ENCODE results near the gene COL11A1.
"Not testable (repeated sequence)": the region's sequence is repeated elsewhere in the genome, so short reads cannot be mapped to it uniquely, and the experiment has no call there.

Gene COL11A1

DNA sequence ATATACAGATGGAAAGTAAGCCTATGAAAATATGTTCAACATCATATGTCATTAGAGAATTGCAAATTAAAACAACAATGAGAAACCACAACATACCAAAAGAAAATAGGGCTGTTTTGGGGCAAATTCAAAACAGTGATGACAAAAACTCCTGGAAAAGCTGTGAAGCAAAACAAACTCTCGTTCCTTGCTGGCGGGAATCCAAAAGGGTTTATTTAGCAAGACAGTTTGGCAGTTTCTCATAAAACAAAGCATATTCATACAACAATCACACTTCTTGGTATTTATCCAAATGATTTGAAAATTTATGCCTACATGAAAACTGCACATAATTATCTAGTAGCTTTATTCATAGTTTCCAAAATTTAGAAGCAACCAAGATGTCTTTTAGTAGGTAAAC is 44.4 kb downstream of the COL11A1 start:
- no peak overlapping the region for H3K9ac ChIP-seq
- no peaks in the 10 kb centered on the region for H3K4me1 ChIP-seq (ENCODE audit: low read depth, poor library complexity, severe bottlenecking)
- H3K36me3 ChIP-seq (ENCODE audit: insufficient read depth) = no peaks in the 10 kb centered on the region
- H2AFZ ChIP-seq (ENCODE audit: low read depth) = no peak overlapping the region
- no peaks in the 10 kb centered on the region for H3K27me3 ChIP-seq (ENCODE audit: insufficient read depth, low read depth)
- H3K4me2 ChIP-seq = no peak overlapping the region
- TF ChIP-seq, protein P1, sequence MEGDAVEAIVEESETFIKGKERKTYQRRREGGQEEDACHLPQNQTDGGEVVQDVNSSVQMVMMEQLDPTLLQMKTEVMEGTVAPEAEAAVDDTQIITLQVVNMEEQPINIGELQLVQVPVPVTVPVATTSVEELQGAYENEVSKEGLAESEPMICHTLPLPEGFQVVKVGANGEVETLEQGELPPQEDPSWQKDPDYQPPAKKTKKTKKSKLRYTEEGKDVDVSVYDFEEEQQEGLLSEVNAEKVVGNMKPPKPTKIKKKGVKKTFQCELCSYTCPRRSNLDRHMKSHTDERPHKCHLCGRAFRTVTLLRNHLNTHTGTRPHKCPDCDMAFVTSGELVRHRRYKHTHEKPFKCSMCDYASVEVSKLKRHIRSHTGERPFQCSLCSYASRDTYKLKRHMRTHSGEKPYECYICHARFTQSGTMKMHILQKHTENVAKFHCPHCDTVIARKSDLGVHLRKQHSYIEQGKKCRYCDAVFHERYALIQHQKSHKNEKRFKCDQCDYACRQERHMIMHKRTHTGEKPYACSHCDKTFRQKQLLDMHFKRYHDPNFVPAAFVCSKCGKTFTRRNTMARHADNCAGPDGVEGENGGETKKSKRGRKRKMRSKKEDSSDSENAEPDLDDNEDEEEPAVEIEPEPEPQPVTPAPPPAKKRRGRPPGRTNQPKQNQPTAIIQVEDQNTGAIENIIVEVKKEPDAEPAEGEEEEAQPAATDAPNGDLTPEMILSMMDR (conservative IDR thresholded peaks at IDR 0.05; ENCODE audit: low read depth, low read length) = no peak
- no peak overlapping the region for H3K4me3 ChIP-seq (IDR thresholded peaks at IDR 0.05; ENCODE audit: insufficient read depth, low read depth, low read length)
- no peak overlapping the region for H3K27ac ChIP-seq
- no peaks in the 10 kb centered on the region for H3K79me2 ChIP-seq (ENCODE audit: insufficient read depth, low read depth)
- H4K20me1 ChIP-seq (ENCODE audit: insufficient read depth) = no peaks in the 10 kb centered on the region

DNA sequence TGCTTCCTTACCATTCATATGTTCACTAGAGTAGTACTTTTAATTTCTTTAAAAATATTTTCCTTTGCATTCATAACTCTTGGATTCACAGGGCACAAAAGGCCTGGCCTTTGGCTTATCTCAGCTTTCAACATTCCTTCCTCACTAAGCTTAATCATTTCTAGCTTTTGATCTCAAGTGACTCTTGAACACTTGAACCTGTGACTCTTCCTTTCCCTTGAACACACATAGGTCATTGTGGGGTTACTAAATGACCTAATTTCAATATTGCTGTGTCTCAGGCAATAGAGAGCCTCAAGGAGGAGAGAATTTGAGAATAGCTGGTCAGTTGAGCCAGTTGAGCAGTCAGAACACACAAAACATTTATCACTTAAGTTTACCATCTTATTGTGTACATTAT is 49.9 kb downstream of the COL11A1 start:
- Histone ChIP-seq H2AFZ (ENCODE audit: low read depth) (no peak overlapping the region), H3K4me1 (ENCODE audit: low read depth, poor library complexity, severe bottlenecking) (no peaks in the 10 kb centered on the region), H3K36me3 (ENCODE audit: insufficient read depth) (no peaks in the 10 kb centered on the region), H3K4me2 (no peak overlapping the region), H3K4me3 (IDR thresholded peaks at IDR 0.05; ENCODE audit: insufficient read depth, low read depth, low read length) (no peak overlapping the region), H3K27me3 (ENCODE audit: insufficient read depth, low read depth) (no peaks in the 10 kb centered on the region), H4K20me1 (ENCODE audit: insufficient read depth) (no peaks in the 10 kb centered on the region), H3K27ac (no peak overlapping the region), H3K9ac (no peak overlapping the region), H3K79me2 (ENCODE audit: insufficient read depth, low read depth) (no peaks in the 10 kb centered on the region)
- TF ChIP-seq, protein P1 (conservative IDR thresholded peaks at IDR 0.05; ENCODE audit: low read depth, low read length) = no peak

DNA sequence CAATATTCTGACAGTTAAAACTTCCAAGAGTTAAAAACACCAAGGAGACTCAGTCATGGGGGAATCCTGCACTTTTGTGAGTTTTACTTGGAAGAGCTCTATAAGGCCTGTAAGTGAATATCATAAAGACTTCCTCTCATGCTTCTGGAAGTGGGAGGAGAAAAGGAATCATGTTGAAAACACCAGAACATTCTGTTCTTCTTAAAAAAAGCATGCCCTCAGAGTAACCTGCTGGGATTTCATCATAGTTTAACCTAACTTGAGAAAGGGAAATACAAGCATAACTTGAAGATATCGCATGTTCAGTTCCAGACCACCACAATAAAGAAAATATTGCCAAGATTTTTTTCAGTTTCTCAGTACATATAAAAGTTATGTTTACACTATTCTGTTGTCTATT is 51.9 kb downstream of the COL11A1 start:
- no peak overlapping the region for H3K9ac ChIP-seq
- H3K4me2 ChIP-seq = no peak overlapping the region
- H2AFZ ChIP-seq (ENCODE audit: low read depth) = no peak overlapping the region
- no peaks in the 10 kb centered on the region for H3K79me2 ChIP-seq (ENCODE audit: insufficient read depth, low read depth)
- no peaks in the 10 kb centered on the region for H3K36me3 ChIP-seq (ENCODE audit: insufficient read depth)
- no peaks in the 10 kb centered on the region for H3K4me1 ChIP-seq (ENCODE audit: low read depth, poor library complexity, severe bottlenecking)
- no peak overlapping the region for H3K27ac ChIP-seq
- H3K27me3 ChIP-seq (ENCODE audit: insufficient read depth, low read depth) = no peaks in the 10 kb centered on the region
- no peaks in the 10 kb centered on the region for H4K20me1 ChIP-seq (ENCODE audit: insufficient read depth)
- TF ChIP-seq, protein P1 (conservative IDR thresholded peaks at IDR 0.05; ENCODE audit: low read depth, low read length) = no peak
- H3K4me3 ChIP-seq (IDR thresholded peaks at IDR 0.05; ENCODE audit: insufficient read depth, low read depth, low read length) = no peak overlapping the region

DNA sequence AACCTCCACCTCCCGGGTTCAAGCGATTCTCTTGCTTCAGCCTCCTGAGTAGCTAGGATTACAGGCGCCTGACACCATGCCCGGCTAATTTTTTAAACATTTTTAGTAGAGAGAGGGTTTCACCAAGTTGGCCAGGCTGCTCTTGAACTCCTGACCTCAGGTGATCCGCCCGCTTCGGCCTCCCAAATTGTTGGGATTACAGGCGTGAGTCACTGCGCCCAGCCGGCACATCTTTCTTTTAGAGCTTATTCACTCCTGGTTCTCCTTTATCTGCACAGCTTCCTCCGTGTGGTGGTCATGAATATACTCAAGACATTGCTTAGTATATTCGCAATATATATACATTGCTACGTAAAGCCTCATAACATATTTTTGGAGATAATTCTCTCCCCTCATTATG is 80.2 kb downstream of the COL11A1 start:
- H3K27me3 ChIP-seq (ENCODE audit: insufficient read depth, low read depth); H2AFZ ChIP-seq (ENCODE audit: low read depth); H3K9ac ChIP-seq; H4K20me1 ChIP-seq (ENCODE audit: insufficient read depth); H3K36me3 ChIP-seq (ENCODE audit: insufficient read depth); H3K4me3 ChIP-seq (IDR thresholded peaks at IDR 0.05; ENCODE audit: insufficient read depth, low read depth, low read length); H3K27ac ChIP-seq; H3K4me1 ChIP-seq (ENCODE audit: low read depth, poor library complexity, severe bottlenecking); H3K4me2 ChIP-seq; H3K79me2 ChIP-seq (ENCODE audit: insufficient read depth, low read depth): not testable (repeated sequence)

DNA sequence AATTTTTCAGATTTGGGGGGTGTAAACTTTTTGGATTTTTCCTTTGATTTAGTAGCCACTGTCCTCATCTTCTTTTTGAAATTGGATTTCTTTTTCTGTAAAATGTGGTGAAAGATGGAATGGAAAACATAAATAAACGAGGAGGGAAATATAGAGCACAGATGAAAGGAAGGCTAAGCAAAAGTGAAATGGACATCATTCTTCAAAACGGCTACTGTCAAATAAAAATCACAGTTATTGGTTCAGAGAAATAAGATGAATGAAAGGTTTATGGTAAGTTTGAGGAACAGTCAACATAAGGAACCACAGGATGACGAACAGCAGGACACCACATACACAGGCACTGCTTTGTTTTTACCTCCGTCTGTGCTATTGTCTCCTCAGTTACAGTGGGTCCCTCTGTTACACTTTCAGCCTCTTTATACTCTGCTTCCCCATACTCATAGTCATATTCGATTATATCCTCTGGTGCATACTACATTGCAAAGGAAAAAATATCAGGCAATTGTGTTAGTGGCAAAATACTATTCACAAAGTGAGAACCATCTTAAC is 82.4 kb downstream of the COL11A1 start:
- no peak overlapping the region for H2AFZ ChIP-seq (ENCODE audit: low read depth)
- no peaks in the 10 kb centered on the region for H3K79me2 ChIP-seq (ENCODE audit: insufficient read depth, low read depth)
- H3K27me3 ChIP-seq (ENCODE audit: insufficient read depth, low read depth) = no peaks in the 10 kb centered on the region
- TF ChIP-seq, protein P1 (conservative IDR thresholded peaks at IDR 0.05; ENCODE audit: low read depth, low read length) = no peak
- H3K4me3 ChIP-seq (IDR thresholded peaks at IDR 0.05; ENCODE audit: insufficient read depth, low read depth, low read length) = no peak overlapping the region
- H3K36me3 ChIP-seq (ENCODE audit: insufficient read depth) = no peaks in the 10 kb centered on the region
- H3K9ac ChIP-seq = no peak overlapping the region
- no peaks in the 10 kb centered on the region for H4K20me1 ChIP-seq (ENCODE audit: insufficient read depth)
- no peak overlapping the region for H3K27ac ChIP-seq
- H3K4me1 ChIP-seq (ENCODE audit: low read depth, poor library complexity, severe bottlenecking) = no peaks in the 10 kb centered on the region
- no peak overlapping the region for H3K4me2 ChIP-seq
